NCI-H226 (cell line): ENCODE measurements around the gene WDR88.
"Not testable (repeated sequence)": the region's sequence is repeated elsewhere in the genome, so short reads cannot be mapped to it uniquely, and the experiment has no call there.

Experiments used
- DNase-seq: peaks from one replicate; pipeline ENCODE4 v3.0.0-alpha.2; 2015

WDR88 gene

DNA sequence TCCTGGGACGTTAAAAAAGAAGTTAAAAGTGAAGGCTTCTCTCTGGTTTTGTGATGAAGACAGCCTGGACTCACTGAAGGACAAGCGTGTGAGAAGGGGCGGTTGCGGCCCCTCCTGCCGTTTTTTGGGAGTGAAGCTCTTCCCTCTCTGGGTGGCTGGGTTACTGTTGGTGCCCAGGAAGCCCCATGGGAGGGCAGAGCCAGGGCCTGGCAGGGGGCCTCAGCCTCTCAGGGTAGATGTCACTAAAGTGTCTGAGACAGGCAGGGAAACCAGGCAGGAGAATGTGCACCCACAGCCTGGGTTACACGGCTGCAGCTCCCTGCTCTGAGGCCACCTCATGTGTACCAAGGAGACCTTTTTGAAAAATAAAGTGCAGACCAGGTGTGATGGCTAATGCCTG is 1.5 kb upstream of the WDR88 start:
- no peak for DNase-seq

DNA sequence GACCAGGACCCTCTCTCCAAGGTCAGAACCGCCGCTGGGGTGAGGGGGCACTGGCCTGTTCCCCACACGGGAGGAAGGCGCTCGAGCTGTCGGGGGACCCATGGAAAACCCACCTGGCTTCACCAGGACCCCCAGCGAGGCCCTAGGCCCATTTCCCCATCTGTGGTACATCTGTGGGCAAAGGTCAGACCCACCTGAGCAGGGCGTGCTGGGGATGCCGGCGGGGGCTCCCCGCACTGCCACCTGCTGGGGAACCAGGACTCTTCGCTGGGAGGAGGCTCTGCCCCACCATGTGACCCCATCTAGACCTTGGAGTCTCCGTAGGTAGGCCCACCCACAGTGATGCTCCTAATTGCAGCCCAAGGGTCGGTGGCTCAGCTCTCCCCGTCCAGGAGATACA is 511 bp downstream of the WDR88 start:
- DNase-seq, result no peak

DNA sequence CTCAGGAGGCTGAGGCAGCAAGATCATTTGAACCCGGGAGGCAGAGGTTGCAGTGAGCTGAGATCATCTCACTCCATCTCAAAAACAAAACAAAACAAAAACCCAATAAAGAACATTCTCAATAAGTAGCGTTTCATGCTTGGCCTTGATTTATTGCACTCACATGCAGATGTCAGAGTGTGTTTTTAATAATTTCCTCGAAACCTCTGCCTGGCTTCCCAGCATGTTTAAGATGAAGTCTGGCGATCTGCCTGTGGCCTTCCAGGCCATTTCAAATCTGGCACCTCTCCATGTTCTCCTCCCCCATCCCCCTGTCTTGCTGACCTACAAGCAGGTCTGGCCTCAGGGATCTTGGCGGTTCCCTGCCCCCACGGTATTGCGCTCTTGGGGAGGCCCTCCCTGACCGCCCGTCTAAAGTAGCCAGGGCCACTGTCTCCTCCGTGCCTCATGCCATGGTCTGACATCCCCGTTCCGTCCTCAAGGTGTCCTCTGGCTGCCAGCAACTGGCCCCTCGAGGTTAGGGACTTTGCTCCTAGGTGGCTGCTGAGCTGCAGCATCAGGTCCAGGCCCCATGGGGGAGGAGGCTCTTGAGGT is 1.6 kb downstream of the WDR88 start:
- DNase-seq, result no peak

DNA sequence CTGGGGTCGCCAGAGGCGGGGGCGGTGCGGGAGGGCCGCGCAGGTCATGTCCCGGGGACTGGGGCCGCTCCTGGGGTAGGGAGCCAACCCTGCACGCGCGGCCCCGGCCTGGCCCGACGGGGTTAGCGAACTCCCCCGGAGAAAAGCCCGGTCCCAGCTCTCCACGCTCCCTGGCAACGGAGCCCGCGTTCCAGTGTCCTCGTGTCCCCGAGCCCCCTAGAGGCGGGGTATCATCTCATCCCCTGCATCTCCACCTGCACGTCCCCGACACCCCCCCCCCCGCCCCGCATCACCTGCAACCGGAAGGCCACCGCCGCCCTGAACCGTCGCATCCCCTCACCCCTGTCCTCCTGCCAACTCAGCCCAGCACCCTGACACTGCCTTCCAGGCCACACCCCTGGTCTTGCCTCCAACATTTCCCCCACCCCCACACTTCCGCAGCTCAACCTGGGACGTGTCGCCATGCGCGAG is 2.7 kb downstream of the WDR88 start:
- DNase-seq, result no peak

DNA sequence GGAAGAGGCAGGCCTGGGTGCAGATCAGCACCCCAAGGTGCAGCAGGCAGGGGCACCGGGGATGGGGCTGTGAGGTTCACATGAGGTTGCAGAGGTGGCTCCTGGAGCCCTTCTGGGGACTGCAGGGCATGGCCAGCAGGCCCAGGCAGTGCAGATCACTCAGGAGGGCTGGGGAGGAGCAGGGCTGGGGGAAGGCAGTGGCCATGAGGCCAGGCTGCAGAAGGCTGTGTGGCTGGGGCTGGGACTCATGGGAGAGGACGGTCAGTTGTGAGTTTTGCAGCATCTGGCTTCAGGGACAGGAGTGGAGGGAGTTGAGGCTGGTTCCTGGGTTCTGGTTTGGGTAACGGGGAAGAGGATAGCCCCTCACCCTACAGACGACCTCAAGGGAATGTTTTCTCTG is 7.3 kb downstream of the WDR88 start:
- no peak for DNase-seq

DNA sequence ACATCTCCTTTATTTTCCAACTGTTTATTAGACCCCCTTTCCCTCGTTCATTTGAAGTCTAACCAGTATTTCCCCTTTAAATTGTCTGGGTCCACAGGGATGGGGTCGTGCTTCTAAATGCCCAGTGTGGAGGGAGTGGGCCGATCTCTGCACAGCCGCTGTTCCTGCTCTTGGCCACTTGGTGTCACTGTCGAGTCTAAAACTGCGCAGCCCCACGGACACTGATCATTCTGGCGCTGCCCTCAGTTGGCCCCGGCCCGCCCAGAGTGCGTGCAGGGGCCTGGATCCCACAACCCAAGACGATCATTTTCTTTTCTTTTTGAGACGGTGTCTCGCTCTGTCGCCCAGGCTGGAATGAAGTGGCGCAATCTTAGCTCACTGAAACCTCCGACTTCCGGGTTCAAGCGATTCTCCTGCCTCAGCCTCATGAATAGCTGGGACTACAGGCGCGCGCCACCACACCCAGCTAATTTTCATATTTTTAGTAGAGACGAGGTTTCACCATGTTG is 12.0 kb downstream of the WDR88 start:
- DNase-seq, result peak; percentile 33

DNA sequence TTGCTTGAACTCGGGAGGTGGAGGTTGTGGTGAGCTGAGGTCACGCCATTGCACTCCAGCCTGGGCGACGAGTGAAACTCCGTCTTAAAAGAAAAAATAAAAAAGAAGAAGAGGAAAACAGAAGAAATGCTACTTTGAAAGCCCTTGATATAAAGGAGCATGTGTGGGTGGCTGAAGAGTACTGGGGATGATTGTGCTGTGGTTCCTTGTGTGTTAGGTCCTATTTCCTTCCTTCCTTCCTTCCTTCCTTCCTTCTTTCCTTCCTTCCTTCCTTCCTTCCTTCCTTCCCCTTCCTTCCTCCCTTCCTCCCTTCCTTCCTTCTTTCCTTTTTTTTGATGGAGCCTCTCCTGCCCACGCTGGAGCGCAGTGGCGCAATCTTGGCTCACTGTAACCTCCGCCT is 14.3 kb downstream of the WDR88 start:
- no peak for DNase-seq

DNA sequence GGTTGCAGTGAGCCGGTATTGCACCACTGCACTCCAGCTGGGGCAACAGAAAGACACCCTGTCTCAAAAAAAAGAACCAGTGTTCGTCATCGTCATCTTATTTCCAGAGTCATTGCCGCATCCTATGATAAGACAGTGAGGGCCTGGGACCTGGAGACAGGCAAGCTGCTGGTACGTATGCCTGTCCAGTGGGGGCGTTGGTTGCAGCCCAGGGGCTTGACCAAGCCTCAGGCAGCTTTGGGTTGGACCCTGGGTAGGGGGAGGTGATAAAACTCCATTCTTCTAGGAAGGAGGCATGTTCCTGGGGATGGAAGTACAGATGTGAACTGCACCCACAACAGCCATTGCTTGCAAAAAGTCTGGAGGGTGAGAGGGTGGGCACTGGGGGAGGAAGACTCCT is 15.6 kb downstream of the WDR88 start:
- no peak for DNase-seq

DNA sequence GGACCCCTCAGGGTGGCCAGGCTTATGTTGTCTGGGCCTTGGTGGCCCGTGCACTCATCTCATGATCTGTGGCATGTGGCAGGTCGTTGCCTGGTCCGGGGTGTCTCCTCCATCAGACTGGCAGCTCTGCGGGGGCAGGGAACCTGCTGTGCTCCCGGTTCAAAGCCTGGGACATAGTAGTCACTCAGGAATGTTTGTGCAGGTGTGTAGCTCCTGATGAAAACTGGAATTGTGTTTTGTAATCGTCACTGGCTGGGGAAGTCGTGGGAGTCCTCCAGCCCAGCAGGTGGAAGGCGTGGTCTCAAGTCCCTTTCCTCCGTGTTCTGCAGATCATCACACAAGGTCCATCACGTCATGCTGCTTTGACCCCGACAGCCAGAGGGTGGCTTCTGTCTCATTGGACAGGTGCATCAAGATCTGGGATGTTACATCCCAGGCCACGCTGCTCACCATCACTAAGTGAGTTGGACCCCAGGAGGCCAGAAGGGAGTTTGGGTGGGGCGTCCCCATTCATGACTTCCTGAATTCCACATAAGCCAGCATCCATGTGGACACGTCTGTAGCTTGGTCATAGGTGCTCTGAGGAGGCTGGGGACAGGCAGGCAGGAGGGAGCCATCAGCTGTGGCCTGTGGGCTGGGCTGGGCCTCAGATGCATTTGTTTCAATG is 19.1 kb downstream of the WDR88 start:
- DNase-seq, result no peak

DNA sequence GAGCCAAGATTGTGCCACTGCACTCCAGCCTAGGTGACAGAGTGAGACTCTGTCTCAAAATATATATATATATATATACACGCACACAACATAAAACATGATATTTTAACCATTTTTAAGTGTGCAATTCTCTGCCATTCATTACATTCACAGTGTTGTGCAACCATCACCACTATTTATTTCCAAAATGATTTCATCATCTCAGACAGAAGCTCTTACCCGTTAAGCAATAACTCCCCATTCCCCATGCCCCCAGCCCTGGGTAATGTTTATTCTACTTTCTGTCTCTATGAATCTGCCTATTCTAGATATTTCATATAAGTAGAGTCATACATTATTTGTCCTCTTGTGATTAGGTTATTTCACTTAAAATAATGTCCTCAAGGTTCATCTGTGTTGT is 20.3 kb downstream of the WDR88 start:
- DNase-seq, result no peak

DNA sequence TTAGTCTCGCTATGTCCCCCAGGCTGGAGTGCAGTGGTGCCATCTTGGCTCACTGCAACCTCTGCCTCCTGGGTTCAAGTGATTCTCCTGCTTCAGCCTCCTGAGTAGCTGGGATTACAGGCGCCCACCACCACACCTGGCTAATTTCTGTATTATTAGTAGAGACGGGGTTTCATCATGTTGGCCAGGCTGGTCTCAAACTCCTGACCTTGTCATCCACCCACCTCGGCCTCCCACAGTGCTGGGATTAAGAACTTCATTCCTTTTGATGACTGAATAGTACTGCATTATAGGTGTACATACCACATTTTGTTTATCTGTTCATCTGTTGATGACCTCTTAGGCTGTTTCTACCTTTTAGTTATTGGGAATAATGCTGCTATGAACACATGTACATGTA is 20.7 kb downstream of the WDR88 start:
- not testable (repeated sequence) for DNase-seq

DNA sequence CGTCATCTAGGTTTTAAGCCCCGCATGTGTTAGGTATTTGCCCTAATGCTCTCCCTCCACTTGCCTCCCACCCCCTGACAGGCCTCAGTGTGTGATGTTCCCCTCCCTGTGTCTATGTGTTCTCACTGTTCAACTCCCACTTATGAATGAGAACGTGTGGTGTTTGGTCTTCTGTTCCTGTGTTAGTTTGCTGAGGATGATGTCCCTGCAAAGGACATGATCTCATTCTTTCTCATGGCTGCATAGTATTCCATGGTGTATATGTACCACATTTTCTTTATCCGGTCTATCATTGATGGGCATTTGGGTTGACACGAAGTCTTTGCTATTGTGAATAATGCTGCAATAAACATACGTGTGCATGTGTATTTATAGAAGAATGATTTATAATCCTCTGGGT is 22.4 kb downstream of the WDR88 start:
- not testable (repeated sequence) for DNase-seq

DNA sequence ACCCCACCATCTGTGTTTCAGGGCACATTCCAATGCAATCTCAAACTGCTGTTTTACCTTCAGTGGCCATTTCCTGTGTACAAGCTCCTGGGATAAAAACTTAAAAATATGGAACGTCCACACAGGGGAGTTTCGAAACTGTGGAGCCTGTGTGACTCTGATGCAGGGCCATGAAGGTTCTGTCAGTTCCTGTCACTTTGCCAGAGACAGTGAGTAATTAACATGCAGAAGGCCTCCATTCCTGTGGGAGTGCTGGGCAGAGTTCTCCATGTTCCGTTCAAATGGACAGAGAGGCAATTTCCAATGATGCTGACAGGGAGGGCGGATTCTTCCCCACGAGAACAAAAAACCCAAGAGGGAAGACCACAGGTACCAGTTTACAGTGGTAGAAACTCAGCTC is 24.4 kb downstream of the WDR88 start:
- peak; percentile 16 for DNase-seq

DNA sequence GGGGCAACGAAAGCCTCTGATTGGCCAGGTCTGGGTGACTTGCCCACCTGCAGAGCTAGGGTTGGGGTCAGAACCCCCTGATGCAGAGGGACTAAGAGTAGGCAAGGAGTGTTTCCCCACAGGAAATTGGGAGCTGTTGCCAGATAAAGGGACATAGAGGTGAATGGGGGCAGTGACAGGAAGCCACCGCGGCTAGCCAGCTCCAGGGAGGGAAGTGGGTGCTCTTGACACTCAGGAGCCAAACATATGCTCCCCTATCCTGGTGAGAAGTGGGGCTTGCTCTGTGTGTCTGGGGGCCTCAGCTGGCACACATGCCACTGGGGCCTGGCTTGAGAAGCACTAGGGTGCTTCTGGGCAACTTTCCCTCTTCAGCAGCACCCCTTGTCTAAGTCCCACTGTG is 26.0 kb downstream of the WDR88 start:
- no peak for DNase-seq

DNA sequence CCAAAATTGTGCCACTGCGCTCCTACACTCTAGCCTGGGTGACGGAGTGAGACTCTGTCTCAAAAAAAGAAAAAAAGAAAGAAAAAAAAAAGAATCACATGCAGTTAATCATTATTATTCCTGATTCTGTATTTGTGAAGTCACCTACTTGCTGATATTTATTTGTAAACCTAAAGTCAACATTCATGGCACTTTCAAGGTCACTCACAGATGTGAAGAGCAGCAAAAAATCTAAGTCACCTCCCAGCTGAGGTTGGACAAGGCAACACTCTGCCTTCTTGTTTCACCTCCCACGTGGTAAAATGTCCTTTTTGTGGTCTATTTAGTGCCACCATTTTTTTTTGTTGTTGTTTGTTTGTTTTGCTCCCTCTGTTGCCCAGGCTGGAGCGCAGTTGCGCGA is 26.5 kb downstream of the WDR88 start:
- no peak for DNase-seq

DNA sequence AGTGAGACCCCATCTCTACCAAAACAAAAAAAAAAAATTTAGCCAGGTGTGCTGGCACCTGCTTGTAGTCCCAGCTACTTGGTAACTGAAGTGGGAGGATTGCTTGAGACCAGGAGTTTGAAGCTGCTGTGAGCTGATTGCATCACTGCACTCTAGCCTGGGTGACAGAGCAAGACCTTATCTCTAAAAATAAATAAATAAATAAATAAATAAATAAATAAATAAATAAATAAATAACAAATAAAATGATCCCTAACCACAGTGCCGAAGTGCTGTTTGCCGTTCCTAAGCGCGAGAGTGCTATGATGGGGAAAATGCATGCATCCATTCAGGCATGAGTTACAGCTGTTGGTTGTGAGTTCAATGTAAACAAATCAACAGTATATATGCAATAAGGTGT is 27.2 kb downstream of the WDR88 start:
- no peak for DNase-seq

DNA sequence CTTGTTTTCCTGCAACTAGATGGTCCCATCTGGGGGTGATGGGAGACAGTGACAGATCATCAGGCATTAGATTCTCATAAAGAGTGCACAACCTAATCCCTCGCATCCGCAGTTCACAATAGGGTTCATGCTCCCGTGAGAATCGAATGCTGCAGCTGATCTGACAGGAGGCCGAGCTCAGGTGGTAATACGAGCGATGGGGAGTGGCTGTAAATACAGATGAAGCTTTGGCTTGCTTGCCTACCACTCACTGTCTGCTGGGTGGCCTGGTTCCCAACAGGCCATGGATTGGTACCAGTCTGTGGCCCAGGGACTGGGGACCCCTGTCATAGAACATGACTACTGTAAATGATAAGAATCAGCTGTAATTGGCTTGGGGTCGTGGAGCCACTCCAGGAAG is 28.0 kb downstream of the WDR88 start:
- no peak for DNase-seq

DNA sequence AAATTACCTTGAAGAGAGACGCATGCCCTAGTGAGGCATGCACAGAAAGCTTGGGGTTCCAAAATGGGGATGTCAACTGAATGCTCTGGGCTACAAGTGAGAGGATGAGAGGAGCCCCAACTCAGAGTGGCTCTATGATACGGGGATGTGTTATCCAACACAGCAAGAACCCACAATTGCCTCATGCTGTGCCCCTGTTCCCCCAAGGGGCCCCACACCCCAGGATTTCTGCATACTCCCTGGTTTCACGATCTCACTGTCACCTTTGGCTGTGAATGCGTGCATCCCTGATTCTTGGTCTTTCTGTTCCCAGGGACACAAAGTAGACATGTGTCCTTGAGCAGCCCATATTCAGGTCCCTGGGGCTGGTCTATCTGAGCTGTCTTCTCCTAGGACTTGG is 29.3 kb downstream of the WDR88 start:
- no peak for DNase-seq

DNA sequence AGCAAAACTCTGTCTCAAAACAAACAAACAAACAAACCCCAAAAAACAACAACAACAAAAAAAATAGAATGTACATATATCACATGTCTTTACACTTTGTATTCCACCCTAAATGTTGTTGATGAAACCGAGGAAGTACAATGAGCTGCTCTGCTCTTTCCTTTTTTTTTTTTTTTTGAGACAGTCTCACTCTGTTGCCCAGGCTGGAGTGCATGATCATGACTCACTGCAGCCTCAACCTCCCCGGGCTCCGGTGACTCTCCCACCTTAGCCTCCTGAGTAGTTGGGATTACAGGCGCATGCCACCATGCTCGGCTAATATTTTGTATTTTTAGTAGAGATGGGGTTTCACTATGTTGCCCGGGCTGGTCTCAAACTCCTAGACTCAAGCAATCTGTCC is 31.6 kb downstream of the WDR88 start:
- DNase-seq, result no peak

DNA sequence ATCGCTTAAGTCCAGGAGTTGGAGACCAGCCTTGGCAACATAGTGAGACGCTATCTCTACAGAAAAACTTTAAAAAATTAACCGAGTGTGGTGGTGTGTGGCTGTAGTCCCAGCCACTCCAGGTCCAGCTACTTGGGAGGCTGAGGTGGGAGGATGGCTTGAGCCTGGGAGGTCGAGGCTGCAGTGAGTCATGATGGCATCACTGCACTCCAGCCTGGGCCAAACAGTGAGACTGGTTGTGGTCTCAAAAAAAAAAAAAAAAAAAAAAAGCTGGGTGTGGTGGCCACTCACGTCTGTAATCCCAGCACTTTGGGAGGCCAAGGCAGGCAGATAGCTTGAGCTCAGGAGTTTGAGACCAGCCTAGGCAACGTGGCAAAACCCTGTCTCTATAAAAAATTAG is 34.1 kb downstream of the WDR88 start:
- DNase-seq, result peak; percentile 39

DNA sequence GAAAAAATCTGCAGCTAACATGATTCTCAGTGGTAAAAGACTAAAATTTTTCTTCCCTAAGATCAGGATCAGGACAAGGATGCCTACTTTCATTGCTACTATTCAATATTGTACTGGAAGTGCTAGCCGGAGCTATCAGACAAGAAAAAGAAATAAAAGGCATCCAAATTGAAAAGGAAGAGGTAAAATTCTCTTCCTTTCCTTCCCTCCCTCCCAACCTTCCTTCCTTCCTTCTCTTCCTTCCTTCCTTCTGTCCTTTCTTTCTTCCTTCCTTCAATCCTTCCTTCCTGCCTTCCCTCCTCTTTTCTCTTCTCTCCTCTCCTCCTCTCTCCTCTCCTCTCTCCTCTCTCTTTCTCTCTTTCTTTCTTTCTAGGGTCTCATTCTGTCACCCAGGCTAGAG is 35.5 kb downstream of the WDR88 start:
- DNase-seq, result no peak

DNA sequence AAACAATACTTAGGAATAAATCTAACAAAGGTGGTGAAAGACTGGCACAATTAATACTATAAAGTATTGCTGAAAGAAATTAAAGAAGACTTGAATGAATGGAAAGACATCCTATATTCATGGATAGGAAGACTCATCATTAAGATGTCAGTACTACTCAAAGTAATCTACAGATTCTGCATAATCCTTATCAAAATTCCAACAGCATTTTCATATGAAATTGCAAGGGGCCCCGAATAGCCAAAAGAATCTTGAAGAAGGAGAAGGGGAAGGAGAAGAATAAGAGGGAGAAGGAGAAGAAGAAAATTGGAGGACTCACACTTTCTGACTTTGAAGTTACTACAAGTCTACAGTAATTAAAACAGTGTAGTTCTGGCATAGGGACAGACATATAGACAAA is 36.6 kb downstream of the WDR88 start:
- no peak for DNase-seq

DNA sequence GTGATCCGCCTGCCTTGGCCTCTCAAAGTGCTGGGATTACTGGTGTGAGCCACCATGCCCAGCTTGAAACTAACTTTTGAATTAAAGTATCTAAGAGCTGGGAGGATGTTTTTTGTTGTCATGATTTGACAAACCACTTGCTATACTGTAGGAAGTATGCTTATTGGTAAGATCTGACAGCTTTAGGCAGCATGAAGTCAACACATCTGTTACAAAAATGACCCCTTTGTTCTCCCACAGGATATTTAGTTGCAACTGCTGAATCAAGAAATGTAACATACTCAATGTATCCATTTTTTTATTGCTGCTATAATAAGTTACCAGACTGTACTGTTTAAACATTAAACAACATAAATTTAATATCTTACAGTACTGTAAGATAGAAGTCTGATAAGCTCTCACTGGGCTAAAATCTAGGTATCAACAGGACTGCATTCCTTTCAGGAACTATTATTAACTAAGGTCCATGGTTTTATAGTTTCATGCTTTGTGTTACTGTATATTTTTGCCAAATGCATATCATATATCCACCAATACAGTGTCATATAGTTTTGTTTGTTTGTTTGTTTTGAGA is 39.4 kb downstream of the WDR88 start:
- DNase-seq, result no peak

DNA sequence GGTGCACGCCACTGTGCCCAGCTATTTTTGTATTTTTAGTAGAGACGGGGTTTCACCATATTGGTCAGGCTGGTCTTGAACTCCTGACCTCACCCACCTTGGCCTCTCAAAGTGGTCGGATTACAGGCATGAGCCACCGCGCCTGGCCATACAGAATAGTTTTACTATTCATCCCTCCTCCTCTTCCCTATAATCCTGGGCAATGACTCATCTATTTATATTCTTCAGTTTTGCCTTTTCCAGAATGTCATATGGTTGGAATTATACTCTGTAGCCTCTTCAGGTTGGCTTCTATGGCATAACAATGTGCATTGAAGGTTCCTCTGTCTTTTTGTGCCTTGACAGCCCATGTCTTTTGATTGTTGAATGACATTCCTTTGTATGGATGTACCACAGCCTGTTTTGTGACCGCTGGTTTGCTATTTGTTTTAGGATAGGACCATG is 40.0 kb downstream of the WDR88 start:
- DNase-seq, result no peak

DNA sequence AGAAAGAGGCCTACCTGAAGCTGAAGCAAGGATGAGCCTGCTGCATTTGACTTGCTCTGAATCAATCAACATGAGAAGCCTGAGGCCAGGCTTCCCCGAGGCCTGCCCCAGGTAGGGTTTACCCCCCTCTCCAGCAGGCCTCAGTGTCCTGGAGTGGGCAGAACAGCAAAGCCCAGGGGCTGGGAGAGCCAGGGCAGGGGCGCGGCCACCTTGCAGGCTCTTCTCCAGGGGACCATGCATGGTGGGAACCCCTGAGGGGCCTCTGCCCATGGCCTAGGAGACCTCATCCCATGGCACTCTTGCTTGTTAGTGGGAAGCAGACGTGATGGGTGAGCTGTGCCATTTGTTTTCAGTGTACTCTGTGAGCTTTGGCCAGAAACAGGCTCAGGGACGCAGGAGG is 42.3 kb downstream of the WDR88 start:
- DNase-seq, result no peak
